Stimulated activated CD4-positive, alpha-beta T cell treated with anti-CD3 and anti-CD28 coated beads, Interleukin-1b, Interleukin-23, amount 100 ng/mL, for 24 hours (primary cell): ENCODE results near the gene ITIH5.
"Not testable (repeated sequence)": the region's sequence is repeated elsewhere in the genome, so short reads cannot be mapped to it uniquely, and the experiment has no call there.

Source experiments
- DNase-seq, 4 experiments: peaks; one replicate each; pipeline ENCODE4 v3.0.0-alpha.2; 2020; ENCODE audit warnings: low read depth in 4 of 4, low spot score in 1 of 4

Gene ITIH5

DNA sequence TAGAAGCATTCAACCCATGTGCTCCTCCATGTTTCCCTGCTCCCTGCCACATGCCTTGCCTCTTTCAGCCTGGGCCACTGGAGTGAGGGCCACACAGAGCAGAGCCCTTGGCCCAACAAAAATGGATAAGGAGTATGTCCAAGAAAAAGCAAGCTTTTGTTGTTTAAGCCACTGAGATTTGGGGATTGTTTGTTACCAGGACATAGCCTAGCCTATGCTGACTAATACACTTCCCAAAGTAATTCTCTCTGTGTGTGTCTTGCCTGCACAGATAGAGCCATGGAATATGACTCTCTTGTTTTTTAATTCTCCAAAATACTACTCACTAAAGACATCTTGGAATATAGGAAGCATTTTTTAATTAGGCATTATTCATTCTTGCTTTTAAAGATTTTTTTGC, 22.8 kb upstream of the ITIH5 start:
- no peak for DNase-seq

DNA sequence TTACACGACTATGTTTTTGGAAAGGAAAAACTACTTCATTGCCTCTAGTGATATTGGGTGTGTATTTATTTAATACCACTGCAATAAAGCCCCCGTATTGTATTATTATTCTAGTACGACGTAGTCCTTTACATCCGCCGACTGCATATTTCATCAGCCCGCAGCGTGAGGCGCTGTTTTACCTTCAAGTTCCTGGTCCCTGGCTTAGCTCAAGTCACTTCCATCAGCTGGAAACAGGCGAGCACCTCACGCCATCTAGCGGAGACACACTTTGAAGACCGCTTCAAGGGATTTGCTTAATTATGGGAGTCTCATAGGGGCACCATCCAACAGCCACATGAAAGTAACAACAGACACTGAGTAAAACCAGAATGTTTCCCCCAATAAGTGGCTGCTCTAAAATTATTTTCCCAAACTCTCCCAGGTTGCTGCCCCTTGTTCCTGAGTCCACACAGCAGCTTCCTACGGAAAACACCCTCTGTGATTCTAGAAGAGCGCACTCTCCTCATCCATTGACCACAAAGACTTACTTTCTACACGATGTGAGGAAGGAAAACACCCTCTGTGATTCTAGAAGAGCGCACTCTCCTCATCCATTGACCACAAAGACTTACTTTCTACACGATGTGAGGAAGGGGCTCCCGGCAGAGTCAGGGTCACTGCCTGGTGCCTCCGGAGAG, 20.6 kb upstream of the ITIH5 start:
- DNase-seq: peak; percentile 36 to 68 (median 48)

DNA sequence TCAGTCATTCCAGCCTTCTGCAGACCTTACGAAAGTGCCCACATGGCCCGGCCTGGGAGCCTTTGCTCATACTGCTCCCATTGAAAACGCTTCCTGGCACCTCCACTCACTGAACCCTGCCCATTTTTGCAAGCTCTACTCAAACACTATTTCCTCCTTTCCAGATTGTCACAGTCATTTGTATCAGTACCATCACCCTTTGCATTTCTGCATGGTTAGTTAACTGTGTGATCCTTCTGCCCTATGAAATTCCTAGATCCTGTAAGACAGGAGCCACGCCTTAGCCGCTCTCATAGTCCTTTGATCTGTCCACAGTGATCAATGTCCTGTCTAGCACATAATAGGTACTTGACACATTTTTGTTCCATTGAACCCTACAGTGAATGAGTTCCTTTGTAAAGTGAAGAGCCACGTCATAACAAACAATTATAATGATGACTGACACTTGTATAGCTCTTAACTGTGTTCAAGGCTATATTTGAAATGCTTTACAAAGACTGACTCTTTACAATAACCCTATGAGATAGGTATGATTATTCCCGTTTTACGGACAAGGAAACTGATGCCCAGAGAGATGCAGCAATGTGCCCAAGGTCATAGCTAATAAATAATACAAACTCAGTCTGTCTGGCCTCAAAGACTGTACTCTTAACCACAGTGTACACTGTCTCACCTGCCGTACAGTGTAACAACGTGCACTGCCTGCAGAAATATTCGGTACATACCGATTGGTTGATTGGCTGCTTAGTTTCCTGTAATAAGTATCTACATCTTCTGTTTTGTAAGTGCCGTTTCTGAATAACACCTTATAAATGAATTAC, 19.8 kb upstream of the ITIH5 start:
- no peak for DNase-seq

DNA sequence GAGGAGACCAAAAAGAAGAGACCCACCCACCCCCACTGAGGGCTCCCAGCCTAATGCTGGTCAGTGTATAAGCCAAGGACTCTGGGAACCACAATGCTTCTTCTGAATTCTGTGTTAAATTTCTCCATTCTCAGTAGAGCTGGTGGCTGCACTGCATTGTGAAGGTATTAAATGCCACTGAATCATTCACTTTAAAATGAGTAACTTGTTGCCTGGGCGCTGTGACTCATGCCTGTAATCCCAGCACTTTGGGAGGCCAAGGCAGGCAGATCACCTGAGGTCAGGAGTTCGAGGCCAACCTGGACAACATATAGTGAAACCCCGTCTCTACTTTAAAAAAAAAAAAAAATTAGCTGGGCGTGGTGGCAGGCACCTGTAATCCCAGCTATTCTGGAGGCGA, 13.3 kb upstream of the ITIH5 start:
- not testable (repeated sequence) for DNase-seq

DNA sequence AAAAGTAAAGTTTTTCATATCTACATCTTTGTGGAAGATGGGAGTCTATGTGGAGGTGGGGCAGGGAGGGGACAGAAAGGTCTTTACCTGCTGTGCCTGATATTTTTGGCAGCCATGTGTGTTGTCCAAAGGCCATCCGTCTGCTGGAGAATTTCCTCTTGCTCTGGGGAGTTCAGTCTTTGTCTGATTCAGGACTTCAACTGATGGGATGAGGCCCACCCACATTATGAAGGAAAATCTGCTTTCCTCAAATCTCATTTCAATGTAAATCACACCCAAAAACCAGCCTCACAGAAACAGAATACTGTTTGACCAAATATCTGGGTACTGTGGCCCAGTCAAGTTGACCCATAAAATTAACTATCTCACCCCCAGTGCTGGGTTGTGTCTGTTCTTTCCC, 12.5 kb upstream of the ITIH5 start:
- DNase-seq: no peak

DNA sequence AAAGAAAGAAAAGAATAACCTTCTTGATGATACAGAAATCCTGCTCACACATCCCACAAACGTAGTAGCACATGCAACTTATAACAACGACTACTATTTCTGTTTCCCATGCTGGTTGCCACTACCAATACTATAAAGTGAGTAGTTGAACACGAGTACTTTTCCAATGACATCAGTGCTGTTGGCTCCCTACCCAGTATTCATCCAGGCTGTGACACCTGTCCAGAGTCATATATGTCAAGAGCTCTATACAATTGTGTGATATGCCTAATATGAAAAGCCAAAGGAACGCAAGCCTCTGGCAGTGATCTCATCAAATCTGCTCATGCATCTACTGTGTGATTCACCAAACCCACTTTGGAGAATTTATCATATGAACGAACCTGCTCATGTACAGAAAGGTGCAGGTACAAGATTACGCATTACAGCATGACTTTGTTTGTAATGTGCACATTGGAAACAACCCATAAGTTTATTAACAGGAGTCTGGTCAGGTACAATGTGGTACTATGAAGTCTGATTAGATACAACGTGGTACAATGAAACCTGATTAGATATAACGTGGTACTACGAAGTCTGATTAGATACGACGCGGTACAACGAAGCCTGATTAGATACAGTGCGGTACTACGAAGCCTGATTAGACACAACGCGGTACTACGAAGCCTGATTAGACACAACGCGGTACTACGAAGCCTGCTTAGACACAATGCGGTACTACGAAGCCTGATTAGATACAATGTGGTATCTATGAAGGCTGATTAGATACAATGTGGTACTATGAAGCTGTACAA, 5.8 kb upstream of the ITIH5 start:
- DNase-seq: no peak

DNA sequence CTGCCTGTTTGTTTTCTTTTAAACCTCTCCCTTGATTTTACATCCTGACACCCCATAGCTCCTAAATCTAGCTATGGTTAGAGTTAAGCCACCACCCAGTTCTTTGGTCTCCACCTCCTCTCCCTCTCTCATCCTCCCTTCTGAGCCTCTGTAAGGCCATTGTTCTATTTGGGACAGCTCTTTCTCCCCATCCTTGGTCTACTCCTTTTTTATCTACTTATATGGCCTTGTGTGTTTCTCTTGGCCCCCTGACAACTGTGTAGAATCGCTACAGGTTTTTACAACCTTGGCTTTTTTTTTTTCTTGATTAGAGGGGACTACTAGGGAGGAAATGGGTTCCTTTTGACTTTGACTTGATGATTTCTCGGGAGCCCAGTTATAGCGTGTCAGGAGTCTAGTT, 3.4 kb upstream of the ITIH5 start:
- no peak for DNase-seq

DNA sequence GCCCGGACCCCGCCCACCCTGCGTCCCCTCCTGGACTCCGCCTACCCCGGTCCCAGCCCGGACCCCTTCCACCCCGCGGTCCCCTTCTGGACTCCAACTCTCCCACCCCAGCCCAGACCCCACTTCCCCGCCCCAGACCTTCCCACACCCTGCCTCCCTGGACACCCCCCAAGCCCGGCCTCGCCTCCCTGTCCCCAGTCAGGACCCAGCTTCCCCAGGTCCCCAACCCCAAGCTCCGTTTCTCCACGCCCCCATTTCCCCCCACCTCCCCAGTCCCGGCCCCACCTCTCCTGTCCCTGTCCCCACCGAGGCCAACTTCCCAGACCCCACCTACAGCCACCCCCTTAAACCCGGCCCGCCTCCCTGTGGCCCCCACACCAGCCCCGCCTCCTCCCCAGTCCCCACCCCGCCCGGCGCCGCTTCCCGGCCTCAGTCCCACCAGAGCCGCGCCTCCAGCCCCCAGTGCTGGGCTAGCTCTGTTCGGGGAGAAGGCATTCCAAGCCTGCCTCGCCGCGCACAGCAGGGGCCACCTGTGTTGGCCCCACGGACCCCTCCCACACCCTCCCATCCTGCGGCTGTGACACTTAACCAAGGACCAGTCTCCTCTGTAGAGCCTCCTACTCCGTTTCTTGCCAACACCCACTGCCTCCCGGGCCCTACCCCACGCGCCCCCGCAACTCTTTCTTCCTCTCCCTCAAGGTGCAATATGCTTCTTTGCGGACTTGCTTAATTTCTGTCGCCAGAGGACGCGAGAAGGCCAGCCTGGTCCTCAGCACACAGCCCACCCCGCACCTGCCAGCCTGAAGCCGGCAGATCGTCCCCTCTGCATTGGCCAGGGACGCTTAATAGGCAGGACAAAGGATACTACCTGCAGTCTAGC, 736 bp upstream of the ITIH5 start:
- no peak for DNase-seq

DNA sequence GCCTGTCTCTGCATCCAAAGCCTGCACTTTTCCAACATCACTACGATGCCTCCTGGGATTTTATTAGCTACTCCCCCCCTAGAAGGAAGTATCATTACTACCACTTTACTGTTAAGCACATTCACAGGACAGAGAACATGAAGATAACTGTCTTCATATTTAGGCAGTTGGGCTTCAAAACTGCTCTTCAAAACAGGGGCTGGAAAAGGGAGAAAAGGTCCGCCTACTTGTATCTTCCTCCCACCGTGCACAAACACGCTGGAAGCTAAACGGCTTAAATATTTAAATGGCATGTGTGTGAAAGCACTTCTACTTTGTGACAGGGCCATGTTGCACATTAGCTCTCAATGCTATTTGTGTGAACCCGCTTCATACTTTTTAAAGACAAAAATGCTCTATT, 999 bp downstream of the ITIH5 start:
- no peak for DNase-seq

DNA sequence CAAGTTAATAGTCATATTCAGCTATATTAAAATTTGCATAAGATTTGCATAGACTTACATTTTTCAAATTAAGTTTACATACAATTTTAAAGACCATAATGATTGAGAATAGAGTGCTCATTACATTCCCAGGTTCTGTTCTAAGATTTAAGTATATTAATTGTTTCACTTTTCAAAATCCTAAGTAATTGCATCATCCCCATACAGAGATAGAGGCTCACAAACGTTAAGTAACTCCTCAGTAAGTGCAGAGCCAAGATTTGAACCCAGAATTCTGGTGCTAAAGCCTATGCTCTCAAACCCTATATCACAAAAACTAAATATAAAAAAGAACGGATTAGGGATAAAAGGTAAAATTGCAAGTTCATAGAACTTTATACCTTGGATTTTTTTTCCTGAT, 2.1 kb downstream of the ITIH5 start:
- no peak for DNase-seq

DNA sequence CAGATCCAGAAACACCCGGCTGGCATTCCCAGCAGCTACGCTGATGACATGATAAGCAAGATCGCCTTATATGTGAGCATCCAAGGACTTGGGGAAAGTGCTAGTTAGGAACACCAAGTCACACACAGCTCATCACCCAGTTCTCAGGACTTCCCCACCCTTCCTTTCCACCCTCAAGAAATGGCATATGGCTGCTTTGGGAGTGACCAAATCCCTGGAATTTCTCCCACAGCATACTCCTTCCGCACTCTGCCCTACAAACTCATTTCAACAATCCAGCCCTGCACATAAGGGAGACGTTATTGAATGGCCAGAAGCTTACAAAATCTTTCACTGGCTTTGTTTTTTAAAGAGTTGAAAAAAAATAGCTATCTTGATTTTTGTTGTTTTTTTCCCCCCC, 4.2 kb downstream of the ITIH5 start:
- no peak for DNase-seq

DNA sequence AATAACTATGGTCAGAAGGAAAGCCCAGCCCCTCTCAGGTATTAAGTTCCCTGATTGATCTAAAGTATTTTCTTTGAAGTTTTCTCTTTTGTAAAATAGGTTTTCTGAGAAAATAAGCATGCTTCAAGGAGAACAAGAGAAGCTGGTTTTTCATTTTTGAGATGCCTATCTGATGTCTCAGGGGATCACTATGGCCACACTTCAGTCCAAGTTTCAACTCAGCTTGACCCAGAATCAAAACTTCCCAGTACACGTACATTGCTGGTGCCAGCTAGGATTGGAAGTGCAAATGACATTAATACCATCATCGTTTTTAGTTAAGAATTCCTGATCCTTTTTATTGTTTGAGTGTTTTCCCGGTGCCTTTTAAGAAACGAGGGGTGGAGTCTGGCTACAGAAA, 7.2 kb downstream of the ITIH5 start:
- no peak for DNase-seq

DNA sequence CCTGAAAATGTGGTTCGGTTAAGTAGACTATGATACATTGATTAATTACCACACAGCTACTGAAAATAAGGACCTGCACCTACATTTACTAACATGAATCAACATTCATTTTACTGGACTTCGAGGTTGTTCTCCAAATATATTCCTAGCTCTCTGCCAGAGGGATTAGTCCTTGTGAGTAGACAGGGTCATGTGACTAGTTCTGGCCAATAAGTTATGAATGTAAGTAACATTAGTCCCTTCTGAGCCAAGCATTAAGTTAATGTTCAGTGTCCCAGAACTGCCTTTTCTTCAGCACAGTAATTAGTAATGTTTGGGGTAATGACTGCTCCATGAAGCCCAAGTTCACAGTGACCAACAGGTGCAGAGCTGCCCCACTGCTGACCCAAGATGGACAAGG, 9.2 kb downstream of the ITIH5 start:
- no peak for DNase-seq

DNA sequence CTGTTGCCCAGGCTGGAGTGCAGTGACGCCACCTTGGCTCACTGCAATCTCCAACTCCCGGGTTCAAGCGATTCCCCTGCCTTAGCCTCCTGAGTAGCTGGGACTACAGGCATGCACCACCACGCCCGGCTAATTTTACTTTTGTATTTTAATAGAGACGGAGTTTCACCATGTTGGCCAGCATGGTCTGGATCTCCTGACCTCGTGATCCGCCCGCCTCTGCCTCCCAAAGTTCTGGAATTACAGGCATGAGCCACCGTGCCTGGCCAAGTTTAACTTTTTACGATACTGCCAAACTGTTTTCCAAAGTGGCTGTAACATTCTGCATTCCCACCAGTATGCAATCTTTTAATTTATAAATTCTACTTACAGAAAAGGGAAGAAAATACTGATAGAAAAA, 9.7 kb downstream of the ITIH5 start:
- DNase-seq: not testable (repeated sequence)

DNA sequence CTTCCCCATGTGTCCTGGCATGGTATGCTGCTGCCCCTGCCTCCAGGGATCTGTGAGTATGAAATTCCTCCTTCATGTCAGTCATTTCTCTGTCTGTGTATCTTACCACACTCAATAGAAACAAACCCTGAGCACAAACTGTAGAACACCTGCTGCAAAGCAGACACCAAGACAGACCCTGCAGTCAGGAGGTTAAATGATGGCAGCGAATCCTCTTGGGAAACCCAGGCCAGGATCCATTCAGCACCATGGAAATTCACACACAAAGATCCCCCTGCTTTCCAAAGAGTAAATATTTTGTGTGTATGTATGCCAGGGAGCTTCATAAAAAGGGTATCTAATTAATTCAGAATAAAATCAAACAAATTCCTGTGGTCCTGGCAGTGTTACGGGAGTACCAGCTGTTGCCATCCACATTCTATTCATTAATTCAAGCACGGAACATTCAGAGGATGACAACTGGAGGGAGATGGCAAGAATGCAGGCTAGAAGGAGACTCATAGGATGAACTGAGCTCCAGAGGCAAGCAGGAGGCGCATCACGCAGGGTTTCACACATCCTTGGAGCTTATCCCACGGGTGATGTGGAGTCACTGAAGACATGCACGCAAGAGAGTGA, 14.8 kb downstream of the ITIH5 start:
- no peak for DNase-seq

DNA sequence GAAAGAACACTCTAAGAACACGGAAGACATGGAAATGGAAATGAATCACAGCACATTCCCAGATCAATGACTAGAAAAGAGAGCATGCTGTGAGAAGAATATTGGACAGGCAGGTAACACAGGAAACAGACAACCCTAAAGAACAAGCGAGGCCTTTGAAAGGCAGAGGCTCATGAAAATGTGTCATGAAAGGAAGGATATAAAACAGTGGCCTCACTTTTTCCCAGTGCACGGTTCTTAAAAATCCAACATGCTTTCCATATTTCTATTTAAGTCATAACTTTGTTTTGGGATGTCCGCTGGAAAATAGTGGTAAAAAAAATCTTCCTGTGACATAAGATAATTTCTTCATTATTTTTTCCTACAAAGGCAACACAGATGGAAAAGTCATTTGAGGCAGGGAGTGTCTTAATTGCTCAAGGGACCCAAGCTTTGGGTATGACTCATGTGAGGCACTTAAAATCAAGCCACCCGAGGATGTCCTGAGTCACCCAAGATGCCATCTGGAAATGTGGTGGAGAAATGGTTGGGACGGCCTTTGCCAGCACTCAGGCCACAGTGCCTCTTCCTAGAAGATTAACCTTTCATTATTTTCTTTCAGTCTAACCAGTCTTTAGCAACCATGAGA, 17.0 kb downstream of the ITIH5 start:
- DNase-seq: no peak

DNA sequence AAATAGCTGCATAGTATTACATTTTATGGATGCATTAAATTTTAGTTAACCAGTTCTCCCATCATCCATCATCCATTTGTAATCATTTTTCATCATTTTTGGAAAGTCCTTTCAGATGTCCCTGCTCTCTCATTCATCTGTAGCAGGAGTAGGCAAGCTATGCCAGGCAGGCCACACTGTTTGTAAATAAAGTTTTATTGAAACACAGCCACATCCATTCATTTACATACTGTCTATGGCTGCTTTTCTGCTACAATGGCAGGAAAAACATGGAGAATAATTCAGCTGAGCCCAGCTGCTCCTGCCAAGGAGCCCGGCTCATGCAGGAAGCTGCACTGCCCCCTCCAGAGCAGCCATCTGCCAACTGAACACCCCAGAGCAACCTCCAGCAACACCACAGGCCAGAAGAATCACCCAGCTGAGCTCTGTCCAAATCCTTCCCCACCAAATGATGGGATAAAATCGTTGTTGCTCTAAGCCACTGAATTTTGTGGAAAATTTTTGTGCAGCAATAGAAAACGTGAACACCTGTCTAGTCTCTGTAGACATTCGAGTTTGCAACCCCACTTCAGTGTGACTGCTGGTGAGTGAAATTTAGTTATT, 19.6 kb downstream of the ITIH5 start:
- no peak for DNase-seq

DNA sequence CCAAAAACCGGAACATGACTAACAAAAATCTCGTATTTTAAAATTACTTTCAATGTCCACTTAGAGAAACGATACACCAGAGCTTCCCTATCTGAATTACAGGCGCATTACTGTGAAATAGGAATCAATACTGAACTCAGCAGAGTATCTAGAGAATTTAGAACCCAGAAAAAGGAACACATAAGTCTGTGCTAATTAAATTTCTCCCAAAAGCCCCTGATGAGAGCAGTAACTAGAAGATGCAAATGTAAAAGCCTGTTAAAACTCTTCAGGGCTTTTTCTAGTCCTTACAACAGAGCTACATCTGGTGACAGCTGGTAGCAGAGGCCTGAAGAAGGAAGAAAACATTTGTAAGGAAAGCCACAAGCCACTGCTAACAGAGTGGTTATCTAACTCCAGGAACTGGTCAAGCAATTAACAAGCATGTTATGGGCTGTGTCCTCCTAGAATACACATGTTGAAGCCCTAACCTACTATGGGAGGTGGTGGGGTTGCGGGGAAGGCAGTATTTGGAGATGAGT, 24.2 kb downstream of the ITIH5 start:
- no peak for DNase-seq

DNA sequence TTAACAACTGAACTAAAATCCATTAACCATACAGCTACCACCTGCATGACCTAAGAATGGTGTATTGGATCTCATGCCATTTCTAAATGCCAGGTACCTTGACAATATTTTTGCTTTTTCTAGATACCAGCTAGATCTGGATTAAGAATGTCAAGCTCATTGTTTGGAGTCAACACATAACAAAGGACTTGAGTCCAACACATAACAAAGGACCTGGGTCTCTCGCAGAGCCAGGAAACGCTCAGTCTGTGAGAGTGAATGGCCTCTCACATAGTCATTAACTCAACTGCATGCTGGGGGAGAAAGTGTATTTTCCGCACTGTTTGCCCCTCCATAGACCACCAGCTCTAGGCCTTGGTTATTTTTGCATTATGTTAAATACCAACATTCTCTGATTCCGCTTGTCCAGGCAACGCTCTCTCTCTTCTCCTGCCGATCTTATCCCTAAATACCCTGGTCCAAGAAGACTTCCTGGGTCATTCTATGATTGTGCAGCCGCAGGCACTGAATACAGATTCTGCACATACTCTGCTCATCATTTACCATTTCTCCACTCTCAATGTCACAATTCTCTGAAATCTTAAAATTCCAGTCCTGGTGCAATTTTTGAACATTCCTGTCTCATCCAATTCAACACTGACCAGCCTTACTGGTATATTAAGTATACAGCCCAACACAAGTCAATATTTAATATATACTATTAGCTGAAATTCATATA, 31.2 kb downstream of the ITIH5 start:
- no peak for DNase-seq
